Osteoblast (primary cell): Measurements from ENCODE around the gene MALRD1. TPM values are rescaled to one million over a fixed set of nuclear protein-coding genes. Genes with fewer than 3 reads are reported as not detected.
"Not testable (repeated sequence)": the region's sequence is repeated elsewhere in the genome, so short reads cannot be mapped to it uniquely, and the experiment has no call there.

Experiments
- DNase-seq: peaks from one replicate; pipeline ENCODE4 v3.0.0; 2011; ENCODE audit warnings: low spot score, mixed read lengths; ENCODE audit not compliant: insufficient read length; ENCODE audit errors: missing footprints
- H2AFZ ChIP-seq: 2 replicates; pipeline ENCODE4 v1.6.0; 2011; ENCODE audit warnings: mild to moderate bottlenecking, low read length
- H3K27ac ChIP-seq: 2 replicates; pipeline ENCODE4 v1.5.1; 2011; ENCODE audit warnings: mild to moderate bottlenecking, low read depth, low read length, moderate library complexity
- H3K27me3 ChIP-seq: 2 replicates; pipeline ENCODE4 v1.6.0; 2012; ENCODE audit warnings: mild to moderate bottlenecking, control low read depth, inconsistent platforms, low read length, moderate library complexity; ENCODE audit not compliant: insufficient read depth
- H3K36me3 ChIP-seq: 2 replicates; pipeline ENCODE4 v1.5.1; 2011; ENCODE audit warnings: mild to moderate bottlenecking, low read length, control low read depth, moderate library complexity; ENCODE audit not compliant: insufficient read depth
- H3K4me1 ChIP-seq: 2 replicates; pipeline ENCODE4 v1.5.1; 2011; ENCODE audit warnings: mild to moderate bottlenecking, low read length, control low read depth, moderate library complexity; ENCODE audit not compliant: insufficient read depth
- H3K4me2 ChIP-seq: 2 replicates; pipeline ENCODE4 v1.6.0; 2011; ENCODE audit warnings: mild to moderate bottlenecking, low read length; ENCODE audit not compliant: insufficient read depth
- H3K4me3 ChIP-seq: fragments of 200-600 bp; sonication (generic); 3 replicates; pipeline ENCODE4 v1.5.1; 2012; ENCODE audit warnings: mild to moderate bottlenecking, low read length, inconsistent platforms; ENCODE audit not compliant: insufficient read depth
- H3K79me2 ChIP-seq: 2 replicates; pipeline ENCODE4 v1.6.0; 2012; ENCODE audit warnings: mild to moderate bottlenecking, low read length, control low read depth, inconsistent platforms; ENCODE audit not compliant: insufficient read depth
- H3K9me3 ChIP-seq: 2 replicates; pipeline ENCODE4 v1.5.1; 2011; ENCODE audit warnings: low read depth, low read length, control low read depth
- H4K20me1 ChIP-seq: 2 replicates; pipeline ENCODE4 v1.6.0; 2012; ENCODE audit warnings: mild to moderate bottlenecking, low read length, control low read depth; ENCODE audit not compliant: insufficient read depth
- CTCF ChIP-seq: IDR thresholded peaks from 2 replicates; pipeline ENCODE4 v1.5.1; 2011; ENCODE audit warnings: mild to moderate bottlenecking, low read depth, low read length, moderate library complexity; ENCODE audit errors: extremely low read depth
- total RNA-seq: library from RNA; depleted of rRNA; stranded (reverse); fragments of >200 nt; gene quantifications from 2 replicates; pipeline ENCODE4 v1.2.3, GENCODE V29; 2012

Gene MALRD1
- total RNA-seq, 1 donor: 2.9 TPM

- no peak for TF ChIP-seq CTCF
- H2AFZ ChIP-seq: no peak overlapping the region
- no peaks in the 10 kb centered on the region for H3K9me3 ChIP-seq
- H3K27me3 ChIP-seq: no peaks in the 10 kb centered on the region
- H3K27ac ChIP-seq: no peak overlapping the region
- no peaks in the 10 kb centered on the region for H4K20me1 ChIP-seq
- H3K4me3 ChIP-seq: no peak overlapping the region
- no peaks in the 10 kb centered on the region for H3K36me3 ChIP-seq
- H3K4me2 ChIP-seq: no peak overlapping the region
- no peaks in the 10 kb centered on the region for H3K4me1 ChIP-seq
- no peaks in the 10 kb centered on the region for H3K79me2 ChIP-seq
- DNase-seq: no peak
Observed at GRCh38 chr10:19762026-19762425, 713.4 kb downstream of the MALRD1 start.

- Histone ChIP-seq H3K4me1 (no peaks in the 10 kb centered on the region), H3K27ac (no peak overlapping the region), H3K9me3 (no peaks in the 10 kb centered on the region), H3K79me2 (no peaks in the 10 kb centered on the region), H4K20me1 (no peaks in the 10 kb centered on the region), H3K27me3 (no peaks in the 10 kb centered on the region), H3K4me3 (no peak overlapping the region), H3K36me3 (no peaks in the 10 kb centered on the region), H2AFZ (no peak overlapping the region), H3K4me2 (no peak overlapping the region)
- DNase-seq: no peak
- no peak for TF ChIP-seq CTCF
Observed at GRCh38 chr10:19764111-19764510, 715.5 kb downstream of the MALRD1 start.

- no peak overlapping the region for H3K27ac ChIP-seq
- no peaks in the 10 kb centered on the region for H3K36me3 ChIP-seq
- no peaks in the 10 kb centered on the region for H4K20me1 ChIP-seq
- no peaks in the 10 kb centered on the region for H3K9me3 ChIP-seq
- H3K4me2 ChIP-seq: no peak overlapping the region
- H2AFZ ChIP-seq: no peak overlapping the region
- no peak overlapping the region for H3K4me3 ChIP-seq
- H3K4me1 ChIP-seq: no peaks in the 10 kb centered on the region
- TF ChIP-seq CTCF: no peak
- H3K79me2 ChIP-seq: no peaks in the 10 kb centered on the region
- no peaks in the 10 kb centered on the region for H3K27me3 ChIP-seq
- no peak for DNase-seq
Observed at GRCh38 chr10:19767876-19768275, 719.3 kb downstream of the MALRD1 start.

- H3K9me3 ChIP-seq, H3K4me1 ChIP-seq, H3K27me3 ChIP-seq, H3K4me2 ChIP-seq, H3K27ac ChIP-seq, H3K79me2 ChIP-seq, DNase-seq, H4K20me1 ChIP-seq, H3K36me3 ChIP-seq, H2AFZ ChIP-seq, H3K4me3 ChIP-seq: not testable (repeated sequence)
Observed at GRCh38 chr10:19769826-19770225, 721.2 kb downstream of the MALRD1 start.
